ENCODE data around the gene DAPK3.

DNA sequence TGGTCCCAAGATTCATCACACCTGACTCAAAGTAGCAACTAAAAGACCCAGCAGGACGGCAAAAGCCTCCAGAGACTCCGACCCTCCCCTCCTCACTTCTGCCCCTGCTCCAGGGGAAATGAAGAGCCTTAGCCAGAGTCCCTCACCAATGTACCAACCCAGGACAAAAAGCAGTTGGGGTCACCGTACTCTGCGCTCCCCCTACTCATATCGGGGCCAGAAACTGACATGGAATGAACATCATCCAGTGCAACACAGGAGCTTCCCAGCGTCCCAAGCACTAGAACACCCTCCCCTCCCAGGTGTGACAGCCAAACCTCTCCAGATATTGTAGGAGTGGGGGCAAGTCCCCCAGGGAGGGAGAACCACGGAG lies 12.6 kb upstream of the DAPK3 start:
- no peak for TF ChIP-seq POLR2A (IDR thresholded peaks at IDR 0.05)
- TF ChIP-seq EP300 (IDR thresholded peaks at IDR 0.05) = no peak
